GM12892 (cell line): Measurements from ENCODE around the gene HSDL2.

Experiments
- POLR2A ChIP-seq: IDR thresholded peaks from 2 replicates; pipeline ENCODE4 v1.6.1; 2011; ENCODE audit warnings: low read depth, low read length, control low read depth
- POLR2AphosphoS5 ChIP-seq: IDR thresholded peaks from 2 replicates; pipeline ENCODE4 v1.6.1; 2011; ENCODE audit warnings: low read depth, low read length, control low read depth
- TAF1 ChIP-seq: IDR thresholded peaks from 2 replicates; pipeline ENCODE4 v1.6.1; 2011; ENCODE audit warnings: low read depth, mild to moderate bottlenecking, control low read depth, low read length, borderline replicate concordance

- TF ChIP-seq POLR2AphosphoS5 (no peak), POLR2A (no peak), TAF1 (no peak)
These were observed 121.4 kb downstream of the HSDL2 start for GRCh38 chr9:112501287-112501686.
